Uterus (tissue), 4 donors: Measurements from ENCODE around the gene ANKLE1. TPM values are rescaled to one million over a fixed set of nuclear protein-coding genes. Genes with fewer than 3 reads are reported as not detected.

ENCODE experiments used
- DNase-seq, 2 donors: peaks; one replicate each; pipeline ENCODE4 v3.0.0-alpha.2; 2019 to 2020
- H3K27ac ChIP-seq, 2 donors: fragments of 200-600 bp; sonication (generic); 1 replicate in 1 of 2; 2 replicates in 1 of 2; pipeline ENCODE4 v1.5.1; 2016 to 2018
- H3K27me3 ChIP-seq, 2 donors: fragments of 200-600 bp; sonication (generic); one replicate each; pipeline ENCODE4 v1.5.1; 2018 to 2019; ENCODE audit warnings: control low read depth in 1 of 2
- H3K36me3 ChIP-seq, 2 donors: fragments of 200-600 bp; sonication (generic); one replicate each; pipeline ENCODE4 v1.5.1; 2019; ENCODE audit warnings: control low read depth in 1 of 2
- H3K4me1 ChIP-seq, 2 donors: fragments of 200-600 bp; sonication (generic); one replicate each; pipeline ENCODE4 v1.5.1; 2018 to 2019; ENCODE audit warnings: control low read depth in 1 of 2
- H3K4me3 ChIP-seq, 2 donors: fragments of 200-600 bp; sonication (generic); 1 replicate in 1 of 2; 2 replicates in 1 of 2; pipeline ENCODE4 v1.5.1; 2018 to 2019; ENCODE audit warnings: mild to moderate bottlenecking in 1 of 2
- H3K9me3 ChIP-seq, 2 donors: fragments of 200-600 bp; sonication (generic); one replicate each; pipeline ENCODE4 v1.5.1; 2019; ENCODE audit warnings: control low read depth in 1 of 2
- CTCF ChIP-seq, 4 experiments: fragments of 200-600 bp in 2 of 4; fragments of 450-650 bp in 2 of 4; sonication (generic) in 2 of 4; IDR thresholded peaks; one replicate each; pipeline ENCODE4 v1.5.1; 2016 to 2019; ENCODE audit warnings: antibody characterized with exemption in 4 of 4, mild to moderate bottlenecking in 2 of 4, moderate library complexity in 1 of 4
- POLR2A ChIP-seq, 2 donors: fragments of 450-650 bp; IDR thresholded peaks; one replicate each; pipeline ENCODE4 v1.6.1; 2016; ENCODE audit warnings: antibody characterized with exemption in 2 of 2, mild to moderate bottlenecking in 1 of 2, moderate library complexity in 1 of 2
- intact Hi-C: fragments of 100-400 bp; cut with DNase I; formaldehyde crosslinking; loops from one replicate; pipeline ENCODE4 v1.15.1; 2023; ENCODE audit warnings: low total_unique reads
- total RNA-seq, 4 donors: library from RNA; depleted of rRNA in 3 of 4; stranded (reverse); fragments of >200 nt in 3 of 4; gene quantifications; one replicate each; pipeline versions ENCODE4 v1.1.0 to v1.2.4, GENCODE V29; 2014 to 2023
- donor health status: DM: yes; HTN: yes; CAD: no.

Gene ANKLE1
- total RNA-seq, 4 donors from 2014 or later: 1.6 to 2.4 TPM; not detected in 2

GRCh38 chr19:17327654-17328516 is 46.2 kb downstream of the ANKLE1 start:
- H3K27me3 ChIP-seq: peaks cover 0 to 12% of the 10 kb centered on the region in 2 donors
- peak overlapping the region; percentile 24 to 25 for H3K4me3 ChIP-seq
- intact Hi-C loops: no loop called here
- no peak for TF ChIP-seq POLR2A (IDR thresholded peaks at IDR 0.05)
- peak in 3 of 4 experiments; percentile 33 to 49 (median 40) for TF ChIP-seq CTCF (IDR thresholded peaks at IDR 0.05)
- H3K27ac ChIP-seq: no peak overlapping the region
- H3K9me3 ChIP-seq: no peaks in the 10 kb centered on the region
- DNase-seq: peak; percentile 61 to 75
- no peaks in the 10 kb centered on the region for H3K36me3 ChIP-seq
- peaks cover 0 to 20% of the 10 kb centered on the region in 2 donors for H3K4me1 ChIP-seq

- peaks cover 0 to 13% of the 10 kb centered on the region in 2 donors for H3K4me1 ChIP-seq
- no peak overlapping the region for H3K27ac ChIP-seq
These were observed 47.0 kb downstream of the ANKLE1 start for GRCh38 chr19:17328517-17329365.

GRCh38 chr19:17329366-17330261 is 47.9 kb downstream of the ANKLE1 start:
- Histone ChIP-seq H3K4me3 (no peak overlapping the region), H3K9me3 (no peaks in the 10 kb centered on the region), H3K27me3 (peaks cover 0 to 12% of the 10 kb centered on the region in 2 donors), H3K27ac (no peak overlapping the region), H3K4me1 (peaks cover 0 to 16% of the 10 kb centered on the region in 2 donors), H3K36me3 (no peaks in the 10 kb centered on the region)
- intact Hi-C loops: no loop called here
- DNase-seq: no peak
- no peak for TF ChIP-seq CTCF (IDR thresholded peaks at IDR 0.05)
- no peak for TF ChIP-seq POLR2A (IDR thresholded peaks at IDR 0.05)

More at GRCh38 chr19:17328517-17329365, 47.0 kb downstream of the ANKLE1 start:
- Histone ChIP-seq H3K9me3 (no peaks in the 10 kb centered on the region), H3K36me3 (no peaks in the 10 kb centered on the region), H3K4me3 (peak overlapping the region; percentile 24 to 25), H3K27me3 (peaks cover 0 to 12% of the 10 kb centered on the region in 2 donors)
- intact Hi-C loops: no loop called here
- no peak for DNase-seq
- no peak for TF ChIP-seq CTCF (IDR thresholded peaks at IDR 0.05)
- TF ChIP-seq POLR2A (IDR thresholded peaks at IDR 0.05): no peak

GRCh38 chr19:17330262-17331044 is 48.8 kb downstream of the ANKLE1 start:
- intact Hi-C loops: no loop called here
- no peak for TF ChIP-seq CTCF (IDR thresholded peaks at IDR 0.05)
- no peak for TF ChIP-seq POLR2A (IDR thresholded peaks at IDR 0.05)

More at GRCh38 chr19:17330262-17331044, 48.8 kb downstream of the ANKLE1 start:
- Histone ChIP-seq H3K4me3 (no peak overlapping the region), H3K4me1 (peaks cover 0 to 16% of the 10 kb centered on the region in 2 donors), H3K27me3 (peaks cover 0 to 12% of the 10 kb centered on the region in 2 donors), H3K27ac (no peak overlapping the region), H3K9me3 (no peaks in the 10 kb centered on the region), H3K36me3 (no peaks in the 10 kb centered on the region)
- no peak for DNase-seq
